Measurements from ENCODE around the gene MRPL4.
A peak's percentile ranks its signal among the peaks of the same experiment; 100 is the strongest.
"Not testable (repeated sequence)": the region's sequence is repeated elsewhere in the genome, so short reads cannot be mapped to it uniquely, and the experiment has no call there.

Gene MRPL4

DNA sequence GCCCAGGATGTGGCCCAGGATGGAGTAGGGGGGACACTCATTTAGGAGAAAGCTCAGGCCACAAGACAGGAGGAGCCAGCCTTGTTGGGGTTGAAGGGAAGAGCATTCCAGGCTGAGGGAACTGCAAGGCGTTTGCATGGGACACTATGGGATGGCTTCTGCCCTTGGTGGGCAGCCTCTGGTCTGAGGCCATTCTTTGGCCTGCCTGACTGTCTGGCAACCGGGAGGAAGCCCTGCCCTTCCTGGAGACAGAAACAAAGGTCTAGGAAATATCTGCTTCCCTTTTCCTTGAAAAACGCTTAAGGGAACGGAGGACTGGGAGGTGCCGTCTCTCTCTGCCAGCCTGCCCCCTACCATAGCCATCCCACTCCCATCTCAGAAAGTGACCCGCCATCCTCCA is 16.1 kb downstream of the MRPL4 start:
- DNase-seq = no peak

- DNase-seq = peak; percentile 83
These were observed 17.5 kb downstream of the MRPL4 start for GRCh38 chr19:10269333-10270179.

DNA sequence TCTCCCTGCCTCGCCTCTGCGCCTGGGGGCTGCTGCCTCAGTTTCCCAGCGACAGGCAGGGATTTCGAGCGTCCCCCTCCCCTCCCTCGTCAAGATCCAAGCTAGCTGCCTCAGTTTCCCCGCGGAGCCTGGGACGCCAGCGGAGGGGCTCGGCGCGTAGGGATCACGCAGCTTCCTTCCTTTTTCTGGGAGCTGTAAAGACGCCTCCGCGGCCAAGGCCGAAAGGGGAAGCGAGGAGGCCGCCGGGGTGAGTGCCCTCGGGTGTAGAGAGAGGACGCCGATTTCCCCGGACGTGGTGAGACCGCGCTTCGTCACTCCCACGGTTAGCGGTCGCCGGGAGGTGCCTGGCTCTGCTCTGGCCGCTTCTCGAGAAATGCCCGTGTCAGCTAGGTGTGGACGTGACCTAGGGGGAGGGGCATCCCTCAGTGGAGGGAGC is 18.2 kb downstream of the MRPL4 start:
- peak; percentile 81 for DNase-seq

GRCh38 chr19:10270616-10271394 is 18.8 kb downstream of the MRPL4 start, which contains the start of gene ICAM1:
TSS of gene ICAM1 (plus strand) at chr19:10271120. CDS start at chr19:10271160, 40 bp downstream.
- DNase-seq = peak; percentile 71

- peak; percentile 68 for DNase-seq
These were observed 19.6 kb downstream of the MRPL4 start for GRCh38 chr19:10271543-10272086.

- DNase-seq = no peak
These were observed 22.6 kb downstream of the MRPL4 start for GRCh38 chr19:10274589-10274988.

DNA sequence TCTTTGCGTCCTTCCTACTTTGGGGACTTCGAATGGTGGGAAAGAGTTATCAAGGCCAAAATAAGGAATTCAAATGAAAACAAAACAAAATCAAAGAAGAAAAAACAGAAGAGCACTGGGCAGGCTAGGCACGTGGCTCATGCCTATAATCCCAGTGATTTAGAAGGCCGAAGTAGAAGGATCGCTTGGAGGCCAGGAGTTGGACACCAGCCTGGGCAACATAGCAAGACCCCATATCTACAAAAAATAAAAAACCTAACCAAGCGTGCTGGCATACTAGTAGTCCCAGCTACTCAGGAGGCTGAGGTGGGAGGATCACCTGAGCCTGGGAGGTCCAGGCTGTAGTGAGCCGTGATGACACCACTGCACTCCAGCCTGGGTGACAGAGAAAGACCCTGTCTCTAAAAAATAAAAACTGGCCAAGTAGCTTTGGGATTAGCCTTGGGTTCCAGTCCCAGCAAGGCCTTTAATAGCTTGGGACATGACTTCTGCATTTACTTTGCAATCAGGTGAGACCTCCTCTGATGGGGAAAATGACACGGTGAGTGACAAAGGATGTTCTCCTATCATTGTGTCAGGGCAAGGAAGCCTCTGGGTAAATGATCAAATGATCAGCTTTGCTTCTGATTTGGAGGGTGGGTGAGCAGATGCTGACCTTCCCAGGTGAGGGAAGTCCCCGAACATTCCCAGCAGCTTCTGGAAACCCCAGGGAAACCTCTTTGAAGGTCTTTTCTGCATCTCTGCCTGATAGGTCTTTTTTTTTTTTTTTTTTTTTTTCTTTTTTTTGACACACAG is 26.0 kb downstream of the MRPL4 start:
- DNase-seq = no peak

GRCh38 chr19:10278935-10279334 is 26.9 kb downstream of the MRPL4 start:
- no peak for DNase-seq

- no peak for DNase-seq
These were observed 27.9 kb downstream of the MRPL4 start for GRCh38 chr19:10279737-10280442.

- DNase-seq = not testable (repeated sequence)
These were observed 30.0 kb downstream of the MRPL4 start for GRCh38 chr19:10282043-10282442.

- DNase-seq = no peak
These were observed 31.5 kb downstream of the MRPL4 start for GRCh38 chr19:10283301-10284064.

GRCh38 chr19:10284065-10284959 is 32.3 kb downstream of the MRPL4 start:
- DNase-seq = no peak

- no peak for DNase-seq
These were observed 32.9 kb downstream of the MRPL4 start for GRCh38 chr19:10284960-10285278.

DNA sequence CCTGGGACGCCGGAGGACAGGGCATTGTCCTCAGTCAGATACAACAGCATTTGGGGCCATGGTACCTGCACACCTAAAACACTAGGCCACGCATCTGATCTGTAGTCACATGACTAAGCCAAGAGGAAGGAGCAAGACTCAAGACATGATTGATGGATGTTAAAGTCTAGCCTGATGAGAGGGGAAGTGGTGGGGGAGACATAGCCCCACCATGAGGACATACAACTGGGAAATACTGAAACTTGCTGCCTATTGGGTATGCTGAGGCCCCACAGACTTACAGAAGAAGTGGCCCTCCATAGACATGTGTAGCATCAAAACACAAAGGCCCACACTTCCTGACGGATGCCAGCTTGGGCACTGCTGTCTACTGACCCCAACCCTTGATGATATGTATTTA is 33.4 kb downstream of the MRPL4 start:
- DNase-seq = no peak

DNA sequence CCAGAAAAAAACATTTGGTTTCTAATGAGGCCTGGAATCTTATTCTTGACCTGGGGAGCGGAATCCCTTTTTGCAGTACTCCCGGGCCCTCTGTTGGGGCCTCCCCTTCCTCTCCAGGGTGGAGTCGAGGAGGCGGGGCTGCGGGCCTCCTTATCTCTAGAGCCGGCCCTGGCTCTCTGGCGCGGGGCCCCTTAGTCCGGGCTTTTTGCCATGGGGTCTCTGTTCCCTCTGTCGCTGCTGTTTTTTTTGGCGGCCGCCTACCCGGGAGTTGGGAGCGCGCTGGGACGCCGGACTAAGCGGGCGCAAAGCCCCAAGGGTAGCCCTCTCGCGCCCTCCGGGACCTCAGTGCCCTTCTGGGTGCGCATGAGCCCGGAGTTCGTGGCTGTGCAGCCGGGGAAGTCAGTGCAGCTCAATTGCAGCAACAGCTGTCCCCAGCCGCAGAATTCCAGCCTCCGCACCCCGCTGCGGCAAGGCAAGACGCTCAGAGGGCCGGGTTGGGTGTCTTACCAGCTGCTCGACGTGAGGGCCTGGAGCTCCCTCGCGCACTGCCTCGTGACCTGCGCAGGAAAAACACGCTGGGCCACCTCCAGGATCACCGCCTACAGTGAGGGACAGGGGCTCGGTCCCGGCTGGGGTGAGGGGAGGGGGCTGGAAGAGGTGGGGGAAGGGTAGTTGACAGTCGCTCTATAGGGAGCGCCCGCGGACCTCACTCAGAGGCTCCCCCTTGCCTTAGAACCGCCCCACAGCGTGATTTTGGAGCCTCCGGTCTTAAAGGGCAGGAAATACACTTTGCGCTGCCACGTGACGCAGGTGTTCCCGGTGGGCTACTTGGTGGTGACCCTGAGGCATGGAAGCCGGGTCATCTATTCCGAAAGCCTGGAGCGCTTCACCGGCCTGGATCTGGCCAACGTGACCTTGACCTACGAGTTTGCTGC is 35.1 kb downstream of the MRPL4 start, which contains the start of gene ICAM4:
ICAM4 (plus strand) TSS at position 153 of the 935 bp plus-strand sequence; CDS start at position 211, 58 bp downstream.
- DNase-seq = no peak

DNA sequence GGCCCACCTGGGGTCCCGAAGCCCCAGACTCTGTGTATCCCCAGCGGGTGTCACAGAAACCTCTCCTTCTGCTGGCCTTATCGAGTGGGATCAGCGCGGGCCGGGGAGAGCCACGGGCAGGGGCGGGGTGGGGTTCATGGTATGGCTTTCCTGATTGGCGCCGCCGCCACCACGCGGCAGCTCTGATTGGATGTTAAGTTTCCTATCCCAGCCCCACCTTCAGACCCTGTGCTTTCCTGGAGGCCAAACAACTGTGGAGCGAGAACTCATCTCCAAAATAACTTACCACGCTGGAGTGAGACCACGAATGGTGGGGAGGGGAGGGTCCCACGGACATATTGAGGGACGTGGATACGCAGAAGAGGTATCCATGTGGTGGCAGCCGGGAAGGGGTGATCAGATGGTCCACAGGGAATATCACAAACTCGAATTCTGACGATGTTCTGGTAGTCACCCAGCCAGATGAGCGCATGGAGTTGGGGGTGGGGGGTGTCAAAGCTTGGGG is 36.7 kb downstream of the MRPL4 start:
- no peak for DNase-seq

DNA sequence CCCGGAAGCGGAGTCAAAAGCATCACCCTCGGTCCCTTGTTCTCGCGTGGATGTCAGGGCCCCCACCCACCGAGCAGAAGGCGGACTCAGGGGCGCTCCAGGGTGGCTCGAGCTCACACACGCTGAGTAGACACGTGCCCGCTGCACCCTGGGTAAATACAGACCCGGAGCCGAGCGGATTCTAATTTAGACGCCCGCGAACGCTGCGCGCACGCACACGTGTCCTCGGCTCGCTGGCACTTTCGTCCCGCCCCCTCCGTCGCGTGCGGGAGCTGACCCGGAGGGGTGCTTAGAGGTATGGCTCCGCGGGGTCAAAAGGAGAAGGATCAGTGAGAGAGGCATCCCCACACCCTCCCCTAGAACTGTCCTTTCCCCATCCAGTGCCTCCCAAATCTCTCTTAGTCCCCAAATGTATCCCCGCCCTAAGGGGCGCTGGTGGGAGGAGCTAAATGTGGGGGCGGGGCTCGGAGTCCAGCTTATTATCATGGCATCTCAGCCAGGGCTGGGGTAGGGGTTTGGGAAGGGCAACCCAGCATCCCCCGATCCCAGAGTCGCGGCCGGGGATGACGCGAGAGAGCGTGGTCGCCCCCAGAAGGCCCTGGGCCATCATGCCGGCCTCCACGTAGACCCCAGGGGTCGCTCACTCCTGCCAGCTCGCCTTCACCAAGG is 37.3 kb downstream of the MRPL4 start:
- peak; percentile 43 for DNase-seq

DNA sequence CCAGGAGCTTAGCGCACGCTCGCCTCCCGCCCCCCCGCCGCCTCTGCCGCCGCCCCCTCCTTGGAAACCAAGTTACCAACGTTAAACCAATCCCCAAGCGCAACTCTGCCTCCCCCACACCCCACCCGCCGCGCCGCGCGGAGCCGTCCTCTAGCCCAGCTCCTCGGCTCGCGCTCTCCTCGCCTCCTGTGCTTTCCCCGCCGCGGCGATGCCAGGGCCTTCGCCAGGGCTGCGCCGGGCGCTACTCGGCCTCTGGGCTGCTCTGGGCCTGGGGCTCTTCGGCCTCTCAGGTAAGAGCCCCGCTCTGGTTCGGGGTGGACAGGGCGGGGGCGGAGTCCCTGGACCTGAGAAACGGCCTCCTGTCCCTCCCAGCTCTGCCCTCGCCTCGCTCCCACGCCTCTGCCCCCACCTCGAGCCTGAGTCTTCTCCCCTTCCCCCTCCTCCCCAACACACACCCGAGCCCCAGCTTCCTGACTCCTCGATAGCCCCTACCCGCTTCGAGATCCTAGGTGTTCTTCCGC is 37.9 kb downstream of the MRPL4 start, which contains the start of gene ICAM5:
ICAM5 (plus strand) TSS at position 117 of the 521 bp plus-strand sequence; CDS start at position 209, 92 bp downstream.
- no peak for DNase-seq
